DND-41 (cell line): ENCODE measurements around the gene OR4F17.
"Not testable (repeated sequence)": the region's sequence is repeated elsewhere in the genome, so short reads cannot be mapped to it uniquely, and the experiment has no call there.

Experiments used
- ATAC-seq: fragments of 200-7000 bp; cut with Tn5 transposase; 3 replicates; pipeline ENCODE4 v1.9.1; 2021; ENCODE audit warnings: low read depth; ENCODE audit not compliant: insufficient read depth
- DNase-seq: peaks from one replicate; pipeline ENCODE4 v3.0.0-alpha.2; 2020
- H2AFZ ChIP-seq: 2 replicates; pipeline ENCODE4 v1.6.0; 2012; ENCODE audit warnings: low read depth, low read length
- H3K27ac ChIP-seq: 2 replicates; pipeline ENCODE4 v1.5.1; 2012; ENCODE audit warnings: low read length, inconsistent platforms
- H3K27me3 ChIP-seq: fragments of 200-600 bp; sonication (generic); 2 replicates; pipeline ENCODE4 v1.6.0; 2012; ENCODE audit warnings: low read length, mild to moderate bottlenecking, inconsistent platforms; ENCODE audit not compliant: insufficient read depth, poor library complexity
- H3K36me3 ChIP-seq: 2 replicates; pipeline ENCODE4 v1.5.1; 2012; ENCODE audit warnings: low read length, inconsistent platforms; ENCODE audit not compliant: insufficient read depth
- H3K4me1 ChIP-seq: 2 replicates; pipeline ENCODE4 v1.5.1; 2012; ENCODE audit warnings: mild to moderate bottlenecking, low read length; ENCODE audit not compliant: insufficient read depth
- H3K4me2 ChIP-seq: 2 replicates; pipeline ENCODE4 v1.6.0; 2012; ENCODE audit warnings: mild to moderate bottlenecking, moderate library complexity, low read length, inconsistent platforms; ENCODE audit not compliant: insufficient read depth
- H3K4me3 ChIP-seq, 2 experiments: fragments of 200-600 bp in 1 of 2; shearing (Covaris generic) in 1 of 2; 2 replicates each; pipeline ENCODE4 v1.5.1; 2012 to 2016; ENCODE audit warnings: inconsistent platforms in 2 of 2, low read length in 2 of 2, mild to moderate bottlenecking in 2 of 2, low read depth in 1 of 2, moderate library complexity in 1 of 2
- H3K79me2 ChIP-seq: 2 replicates; pipeline ENCODE4 v1.6.0; 2012; ENCODE audit warnings: low read length, inconsistent platforms; ENCODE audit not compliant: insufficient read depth
- H3K9ac ChIP-seq: 2 replicates; pipeline ENCODE4 v1.6.0; 2012; ENCODE audit warnings: low read depth, mild to moderate bottlenecking, inconsistent platforms, low read length, moderate library complexity
- H3K9me3 ChIP-seq: 2 replicates; pipeline ENCODE4 v1.5.1; 2012; ENCODE audit warnings: low read length, moderate library complexity, mild to moderate bottlenecking, inconsistent platforms; ENCODE audit not compliant: insufficient read depth, severe bottlenecking
- H4K20me1 ChIP-seq: 2 replicates; pipeline ENCODE4 v1.6.0; 2012; ENCODE audit warnings: low read length; ENCODE audit not compliant: insufficient read depth

The OR4F17 gene

GRCh38 chr19:106804-107203 lies at the start of gene OR4F17:
Gene OR4F17, plus strand, starts transcription at chr19:107104. Its CDS starts 3,575 bp downstream, at chr19:110679.
- not testable (repeated sequence) for H2AFZ ChIP-seq, ATAC-seq, H3K4me2 ChIP-seq, H3K9ac ChIP-seq, H3K36me3 ChIP-seq, H3K27me3 ChIP-seq, H4K20me1 ChIP-seq, H3K4me3 ChIP-seq, DNase-seq, H3K9me3 ChIP-seq, H3K4me1 ChIP-seq, H3K79me2 ChIP-seq, H3K27ac ChIP-seq

- DNase-seq: peak; percentile 61
- not testable (repeated sequence) for H2AFZ ChIP-seq, H3K4me3 ChIP-seq, H3K79me2 ChIP-seq, H4K20me1 ChIP-seq, H3K4me2 ChIP-seq, H3K4me1 ChIP-seq, ATAC-seq, H3K9ac ChIP-seq, H3K36me3 ChIP-seq, H3K9me3 ChIP-seq, H3K27me3 ChIP-seq, H3K27ac ChIP-seq
Measured at GRCh38 chr19:70793-71192, 36.1 kb upstream of the OR4F17 start.

- not testable (repeated sequence) for H3K4me2 ChIP-seq, DNase-seq, H3K9me3 ChIP-seq, H3K4me1 ChIP-seq, H3K79me2 ChIP-seq, H3K36me3 ChIP-seq, H3K27me3 ChIP-seq, H2AFZ ChIP-seq, H3K27ac ChIP-seq, ATAC-seq, H3K9ac ChIP-seq, H3K4me3 ChIP-seq, H4K20me1 ChIP-seq
Measured at GRCh38 chr19:82864-83263, 24.0 kb upstream of the OR4F17 start.

- H3K4me1 ChIP-seq, H3K4me3 ChIP-seq, H3K27ac ChIP-seq, H3K79me2 ChIP-seq, ATAC-seq, H3K4me2 ChIP-seq, DNase-seq, H3K9ac ChIP-seq, H3K27me3 ChIP-seq, H2AFZ ChIP-seq, H3K9me3 ChIP-seq, H4K20me1 ChIP-seq, H3K36me3 ChIP-seq: not testable (repeated sequence)
Measured at GRCh38 chr19:83626-84025, 23.3 kb upstream of the OR4F17 start.

GRCh38 chr19:90678-91077 lies 16.2 kb upstream of the OR4F17 start:
- not testable (repeated sequence) for H3K36me3 ChIP-seq, ATAC-seq, H4K20me1 ChIP-seq, H3K4me1 ChIP-seq, H3K27ac ChIP-seq, H3K79me2 ChIP-seq, DNase-seq, H2AFZ ChIP-seq, H3K4me2 ChIP-seq, H3K9ac ChIP-seq, H3K4me3 ChIP-seq, H3K9me3 ChIP-seq, H3K27me3 ChIP-seq

- not testable (repeated sequence) for H3K4me3 ChIP-seq, H3K27ac ChIP-seq, H4K20me1 ChIP-seq, H3K4me1 ChIP-seq, DNase-seq, H3K27me3 ChIP-seq, H3K36me3 ChIP-seq, H2AFZ ChIP-seq, ATAC-seq, H3K9me3 ChIP-seq, H3K79me2 ChIP-seq, H3K9ac ChIP-seq, H3K4me2 ChIP-seq
Measured at GRCh38 chr19:94794-95193, 12.1 kb upstream of the OR4F17 start.

GRCh38 chr19:97647-98046 lies 9.3 kb upstream of the OR4F17 start:
- not testable (repeated sequence) for H3K27me3 ChIP-seq, DNase-seq, H3K36me3 ChIP-seq, H2AFZ ChIP-seq, H3K79me2 ChIP-seq, H3K9me3 ChIP-seq, ATAC-seq, H3K4me3 ChIP-seq, H3K4me2 ChIP-seq, H3K4me1 ChIP-seq, H3K9ac ChIP-seq, H3K27ac ChIP-seq, H4K20me1 ChIP-seq

- H4K20me1 ChIP-seq, H3K4me2 ChIP-seq, H3K36me3 ChIP-seq, H3K4me1 ChIP-seq, H3K9ac ChIP-seq, H3K4me3 ChIP-seq, H3K27me3 ChIP-seq, H3K27ac ChIP-seq, H3K9me3 ChIP-seq, H2AFZ ChIP-seq, DNase-seq, H3K79me2 ChIP-seq, ATAC-seq: not testable (repeated sequence)
Measured at GRCh38 chr19:120443-121140, 13.7 kb downstream of the OR4F17 start.
